DMS 273 (cell line): ENCODE measurements around the gene KRTCAP2.
"Not testable (repeated sequence)": the region's sequence is repeated elsewhere in the genome, so short reads cannot be mapped to it uniquely, and the experiment has no call there.

Experiments used
- DNase-seq: peaks from one replicate; lab custom pipeline; 2025; ENCODE audit not compliant: unreplicated experiment; lab: John Stamatoyannopoulos, UW

Gene KRTCAP2

GRCh38 chr1:155169541-155169940 lies 3.6 kb downstream of the KRTCAP2 start:
- DNase-seq: peak; percentile 41

DNA sequence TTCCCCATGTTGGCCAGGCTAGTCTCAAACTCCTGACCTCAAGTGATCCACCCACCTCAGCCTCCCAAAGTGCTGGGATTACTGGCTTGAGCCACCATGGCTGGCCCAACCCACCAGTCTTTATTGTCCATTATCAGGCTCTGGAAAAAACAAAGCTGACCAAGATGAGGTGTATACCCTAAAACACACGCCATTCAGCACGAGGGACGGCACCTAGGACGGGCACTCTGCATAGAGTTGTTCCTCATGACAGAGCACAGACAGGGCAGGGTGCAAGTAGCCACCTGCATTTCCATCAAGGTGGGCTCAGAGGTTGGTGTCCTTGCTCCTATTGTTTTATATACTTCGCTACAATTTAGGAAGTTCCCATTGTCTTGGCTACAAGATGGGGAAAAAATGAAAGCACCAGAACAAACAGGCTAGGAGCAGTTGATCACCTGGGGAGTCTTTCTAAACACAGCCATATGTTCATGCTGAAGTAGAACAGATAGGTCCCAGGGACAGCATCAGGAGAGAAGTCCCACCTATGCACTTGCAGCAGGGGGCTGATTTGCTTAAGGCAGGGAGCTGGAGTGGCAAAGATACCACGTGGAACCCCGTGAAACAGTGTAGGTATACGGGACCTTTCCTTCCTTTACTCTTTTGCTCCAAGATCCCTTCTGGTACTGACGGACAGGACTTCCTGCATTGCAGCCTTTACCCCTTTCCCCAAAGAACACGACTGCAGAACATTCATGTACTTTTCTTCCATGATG lies 4.5 kb downstream of the KRTCAP2 start:
- DNase-seq: no peak

- DNase-seq: not testable (repeated sequence)
Measured at GRCh38 chr1:155168105-155168445, 5.0 kb downstream of the KRTCAP2 start.

DNA sequence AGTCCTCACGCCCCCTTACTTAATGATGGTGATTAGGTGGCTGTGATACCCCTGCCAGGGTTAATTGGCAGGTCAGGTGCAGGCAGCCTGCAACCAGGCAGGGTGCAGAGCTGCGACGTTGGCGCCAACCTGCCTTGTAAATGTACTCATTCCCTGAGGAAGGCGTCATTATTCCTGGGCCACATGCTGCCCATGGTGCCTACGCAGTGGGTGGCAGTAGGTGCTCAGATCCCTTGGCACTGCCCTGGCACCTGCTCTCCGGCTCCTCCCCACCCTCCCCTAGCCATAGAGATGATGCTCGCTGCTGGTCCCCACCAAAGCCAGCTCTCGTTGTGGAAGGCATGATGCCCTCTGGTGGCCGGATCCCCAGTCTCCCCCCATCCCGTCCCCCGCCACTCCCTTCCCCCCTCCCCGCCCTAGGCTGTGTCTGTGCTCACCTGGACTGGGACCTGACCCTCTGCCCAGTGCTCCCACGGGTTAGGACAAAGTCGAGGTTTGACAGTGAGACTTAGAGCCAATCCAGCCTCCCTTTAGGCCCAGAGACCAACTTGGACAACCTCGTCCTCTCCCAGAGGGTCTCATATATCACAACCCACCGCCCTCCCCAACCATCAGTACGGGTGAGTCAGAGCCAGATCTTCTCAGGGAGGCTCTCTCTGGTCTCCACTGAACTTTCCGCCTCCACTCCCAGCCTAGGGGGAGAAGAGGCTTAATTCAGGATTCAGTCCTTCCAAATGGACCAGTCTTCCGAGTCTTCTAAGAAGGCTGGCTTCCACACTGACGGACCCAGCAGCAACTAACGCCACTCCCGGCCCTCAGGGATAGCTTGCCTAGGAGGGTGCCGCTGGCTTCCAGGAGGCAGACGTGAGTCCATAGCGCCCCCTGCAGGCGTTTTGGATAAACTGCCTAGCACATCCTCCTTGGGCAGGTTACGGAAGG lies 5.7 kb downstream of the KRTCAP2 start:
- DNase-seq: peak; percentile 95

DNA sequence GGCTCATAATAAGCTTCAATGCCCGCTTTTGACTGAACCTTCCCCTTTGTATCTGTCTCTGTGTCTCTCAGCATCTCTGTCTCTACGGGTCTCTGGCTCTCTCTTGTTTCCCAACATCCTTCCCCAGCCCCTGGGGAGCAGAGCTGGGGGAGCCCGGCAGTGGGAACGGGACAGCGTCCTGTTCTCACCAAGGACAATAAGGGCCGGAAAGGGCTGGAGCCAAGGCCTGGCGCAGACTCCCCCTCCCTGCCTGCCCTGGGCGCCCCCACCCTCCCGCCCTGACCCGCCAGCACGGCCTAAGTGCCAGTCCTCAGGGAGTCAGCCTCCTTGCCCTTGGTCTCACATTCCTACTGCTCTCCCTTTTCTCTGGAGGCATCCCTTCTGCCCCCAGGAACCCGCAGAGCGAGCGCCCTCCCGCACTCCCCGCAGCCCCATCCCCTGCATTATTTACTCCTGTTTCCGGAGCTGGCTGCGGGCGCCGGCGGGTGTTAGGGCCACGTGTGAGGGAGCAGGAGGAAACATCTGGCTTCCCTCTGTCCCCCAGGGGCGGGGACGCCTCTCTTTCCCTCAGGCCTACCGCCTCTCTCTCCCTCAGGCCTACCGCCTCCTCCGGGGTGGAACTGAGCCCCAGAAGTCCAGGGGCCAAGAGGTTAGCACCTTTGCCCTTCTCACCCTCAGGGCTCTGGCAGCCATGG lies 6.5 kb downstream of the KRTCAP2 start:
- no peak for DNase-seq

GRCh38 chr1:155166051-155166470 lies 7.0 kb downstream of the KRTCAP2 start:
- no peak for DNase-seq

GRCh38 chr1:155164625-155165024 lies 8.5 kb downstream of the KRTCAP2 start:
- not testable (repeated sequence) for DNase-seq

GRCh38 chr1:155163785-155164184 lies 9.3 kb downstream of the KRTCAP2 start:
- DNase-seq: not testable (repeated sequence)

DNA sequence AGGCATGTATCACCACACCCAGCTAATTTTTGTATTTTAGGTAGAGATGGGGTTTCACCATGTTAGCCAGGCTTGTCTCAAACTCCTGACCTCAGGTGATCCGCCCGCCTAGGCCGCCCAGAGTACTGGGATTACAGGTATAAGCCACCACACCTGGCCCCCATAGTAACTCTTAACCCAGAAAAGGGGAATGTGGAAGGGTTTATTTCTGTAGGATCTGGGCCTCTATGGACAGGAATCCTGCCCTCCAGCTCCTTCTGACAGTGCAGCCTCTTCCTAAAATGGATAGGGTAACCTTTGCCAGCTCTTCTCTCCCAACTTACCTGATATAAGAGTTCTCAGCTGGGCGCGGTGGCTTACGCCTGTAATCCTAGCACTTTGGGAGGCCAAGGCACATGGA lies 10.5 kb downstream of the KRTCAP2 start:
- not testable (repeated sequence) for DNase-seq

DNA sequence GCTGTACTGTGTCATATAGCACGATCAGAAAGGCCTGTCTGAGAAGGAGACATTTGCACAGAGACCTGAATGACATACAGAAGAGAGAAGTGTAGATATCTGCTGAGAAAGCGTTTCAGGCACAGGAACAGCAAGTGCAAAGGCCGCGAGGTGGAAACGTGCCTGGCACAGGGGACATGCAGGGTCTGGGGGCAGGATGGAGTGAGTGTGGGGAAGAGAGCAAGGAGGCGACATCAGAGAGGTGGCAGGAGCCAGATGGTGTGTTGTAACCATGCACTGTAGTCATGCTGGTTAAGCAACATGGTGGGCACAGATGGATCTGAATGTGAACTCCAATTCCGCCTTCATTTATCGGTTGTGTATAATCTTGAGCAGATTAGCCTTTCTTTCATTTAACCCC lies 13.0 kb downstream of the KRTCAP2 start:
- peak; percentile 39 for DNase-seq

DNA sequence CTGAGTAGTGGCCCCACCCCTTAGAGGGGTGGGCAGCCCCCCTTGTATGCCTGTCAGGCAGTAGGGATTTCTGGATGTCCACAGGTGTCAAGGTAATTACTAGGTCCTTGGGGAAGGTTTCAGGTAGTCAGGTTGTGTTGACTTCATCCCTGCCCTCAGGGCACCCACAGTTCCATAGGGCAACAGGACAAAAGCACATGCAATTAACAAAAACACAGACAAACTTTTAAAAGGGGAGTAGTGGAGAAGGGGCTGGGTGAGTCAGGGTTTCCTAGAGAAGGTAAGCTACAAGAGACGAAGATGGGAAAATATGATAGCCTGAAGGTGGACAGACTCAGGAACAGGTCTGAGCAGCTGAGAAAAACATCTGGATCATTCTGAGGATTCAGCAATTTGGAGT lies 14.1 kb downstream of the KRTCAP2 start:
- no peak for DNase-seq

DNA sequence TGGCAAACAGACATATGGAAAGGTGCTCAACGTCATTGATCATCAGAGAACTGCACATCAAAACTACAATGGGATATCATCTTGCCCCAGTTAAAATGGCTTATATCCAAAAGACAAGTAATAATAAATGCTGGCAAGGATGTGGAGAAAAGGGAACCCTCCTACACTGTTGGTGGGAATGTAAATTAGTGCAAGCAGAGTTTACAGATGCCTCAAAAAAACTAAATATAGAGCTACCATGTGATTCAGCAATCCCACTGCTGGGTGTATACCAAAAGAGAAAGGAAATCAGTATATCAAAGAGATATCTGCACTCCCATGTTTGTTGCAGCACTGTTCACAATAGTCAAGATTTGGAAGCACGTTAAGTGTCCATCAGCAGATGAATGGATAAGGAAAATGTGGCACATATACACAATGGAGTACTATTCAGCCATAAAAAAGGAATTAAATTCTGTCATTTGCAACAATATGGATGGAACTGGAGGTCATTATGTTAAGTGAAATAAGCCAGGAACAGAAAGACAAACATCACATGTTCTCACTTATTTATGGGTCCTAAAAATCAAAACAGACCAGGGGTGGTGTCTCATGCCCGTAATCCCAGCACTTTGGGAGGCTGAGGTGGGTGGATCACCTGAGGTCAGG lies 17.0 kb downstream of the KRTCAP2 start:
- DNase-seq: not testable (repeated sequence)

DNA sequence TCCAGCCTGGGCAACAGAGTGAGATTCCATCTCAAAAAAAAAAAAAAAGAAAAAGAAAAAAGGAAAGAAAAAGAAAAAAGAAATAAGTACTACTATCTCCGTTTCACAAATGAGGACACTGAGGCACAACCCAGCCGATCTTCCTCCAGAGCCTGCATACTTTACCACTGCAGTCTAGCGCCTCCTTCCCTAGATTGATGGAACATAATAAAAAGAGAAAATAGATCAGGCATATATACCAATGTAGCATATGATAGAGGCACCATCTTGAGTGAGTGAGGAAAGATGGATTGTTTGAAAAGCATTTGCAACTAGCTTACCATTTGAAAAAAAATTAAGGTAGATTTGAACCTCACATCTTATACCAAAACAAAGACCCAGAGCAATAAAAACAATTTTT lies 27.6 kb downstream of the KRTCAP2 start:
- DNase-seq: no peak

DNA sequence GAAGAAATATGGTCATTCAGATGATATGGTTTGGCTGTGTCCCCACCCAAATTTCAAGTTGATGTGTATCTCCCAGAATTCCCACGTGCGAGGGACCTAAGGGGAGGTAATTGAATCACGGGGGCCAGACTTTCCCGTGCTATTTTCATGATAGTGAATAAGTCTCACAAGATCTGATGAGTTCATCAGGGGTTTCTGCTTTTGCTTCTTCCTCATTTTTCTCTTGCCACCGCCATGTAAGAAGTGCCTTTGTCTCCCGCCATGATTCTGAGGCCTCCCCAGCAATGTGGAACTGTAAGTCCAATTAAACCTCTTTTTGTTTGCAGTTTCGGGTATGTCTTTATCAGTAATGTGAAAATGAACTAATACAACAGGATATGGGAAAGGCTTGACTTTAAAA lies 31.4 kb downstream of the KRTCAP2 start:
- DNase-seq: no peak

DNA sequence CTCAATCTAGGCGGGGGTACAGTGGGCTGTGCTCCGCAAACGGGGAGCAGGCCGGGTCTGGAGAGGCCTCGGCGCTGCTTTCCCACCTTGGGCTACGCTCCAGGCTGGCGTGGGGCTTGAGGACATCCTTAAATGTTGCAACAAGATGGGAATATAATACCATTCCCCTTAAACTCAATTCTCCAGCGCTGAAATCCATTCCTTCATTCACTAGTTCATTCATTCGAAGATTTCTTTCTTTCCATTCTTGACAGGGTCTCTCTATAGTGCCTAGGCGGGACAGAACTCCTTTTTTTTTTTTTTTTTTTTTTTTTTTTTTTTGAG lies 32.5 kb downstream of the KRTCAP2 start:
- DNase-seq: no peak

DNA sequence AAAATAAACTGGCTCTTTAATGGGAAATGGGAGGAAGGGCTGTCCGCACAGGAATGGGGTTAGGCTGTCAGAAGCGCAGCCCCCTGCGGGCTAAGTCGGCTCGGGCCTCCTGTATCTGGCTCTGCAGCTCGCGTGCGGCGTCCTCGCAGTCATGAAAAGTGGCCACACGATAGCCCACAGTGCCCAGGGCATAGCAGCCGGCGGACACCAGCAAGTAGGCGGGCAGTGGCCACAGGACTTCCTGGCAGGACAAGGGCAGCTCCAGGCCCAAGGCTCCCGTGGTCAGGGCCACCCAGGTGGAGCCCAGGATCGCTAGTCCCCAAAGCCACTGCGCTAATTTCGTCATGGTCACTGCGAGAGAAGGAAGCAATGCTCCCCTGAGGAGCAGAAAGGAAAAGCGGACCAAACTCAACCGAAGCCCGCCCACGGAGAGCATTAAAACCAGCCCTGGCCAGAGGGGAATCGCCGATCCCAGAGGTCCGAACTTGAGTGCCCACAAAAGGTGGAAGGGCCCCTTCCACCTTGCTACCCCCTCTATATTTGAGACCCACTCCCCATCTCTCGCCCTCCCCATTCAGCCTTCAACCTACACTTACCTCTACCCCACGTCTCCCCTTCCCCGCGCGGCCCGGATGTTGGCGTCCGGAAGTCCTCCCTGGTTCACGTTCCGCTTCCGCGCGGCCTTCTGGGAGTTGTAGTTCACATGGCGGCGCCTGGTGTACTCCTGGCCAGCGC lies 33.0 kb downstream of the KRTCAP2 start, which contains the start of gene DPM3:
Gene DPM3 (minus strand): TSS at position 637 of the 735 bp plus-strand sequence. CDS start 291 bp downstream, at position 346.
- DNase-seq: peak; percentile 96

- no peak for DNase-seq
Measured at GRCh38 chr1:155137154-155137949, 35.8 kb downstream of the KRTCAP2 start.

DNA sequence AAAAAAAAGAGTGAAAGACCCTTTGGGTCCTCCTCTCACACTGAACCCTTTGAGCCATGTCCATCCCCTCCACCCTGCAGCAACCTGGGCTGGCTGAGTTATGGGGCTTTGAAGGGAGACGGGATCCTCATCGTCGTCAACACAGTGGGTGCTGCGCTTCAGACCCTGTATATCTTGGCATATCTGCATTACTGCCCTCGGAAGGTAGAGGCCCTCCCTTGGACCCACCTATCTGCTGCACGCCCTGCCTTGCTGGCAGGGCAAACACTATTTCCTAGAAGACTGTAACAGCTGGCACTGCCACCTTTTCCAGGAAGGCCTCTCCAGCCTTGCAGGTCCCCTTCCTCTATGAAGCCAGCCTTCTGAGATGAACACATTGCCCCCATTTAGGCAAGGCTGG lies 36.4 kb downstream of the KRTCAP2 start:
- peak; percentile 47 for DNase-seq

DNA sequence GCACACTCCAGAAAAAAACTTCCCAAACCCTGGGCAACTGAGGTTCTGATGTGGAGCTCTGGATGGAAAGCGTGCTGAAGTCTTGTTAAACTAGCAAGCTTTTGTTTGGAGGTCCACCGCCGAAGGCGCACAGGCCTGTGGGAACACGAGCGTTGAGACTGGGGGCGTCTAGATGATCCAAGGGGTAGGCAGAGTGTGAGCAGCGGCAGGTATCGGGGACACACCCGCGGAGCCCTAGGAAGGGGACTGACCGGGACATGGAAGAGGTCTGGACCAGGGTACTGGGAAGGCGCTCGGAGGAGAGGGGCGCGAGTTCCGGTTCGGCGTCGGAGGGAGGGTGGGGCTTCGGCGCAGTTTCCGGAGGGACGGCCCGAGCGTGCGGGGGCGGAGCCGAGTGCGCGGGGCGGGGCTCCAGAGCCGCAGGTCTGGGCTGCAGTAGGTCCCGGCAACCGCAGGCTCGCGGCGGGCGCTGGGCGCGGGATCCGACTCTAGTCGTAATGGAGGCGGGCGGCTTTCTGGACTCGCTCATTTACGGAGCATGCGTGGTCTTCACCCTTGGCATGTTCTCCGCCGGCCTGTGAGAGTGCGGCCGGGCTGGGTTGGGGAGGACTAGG lies 37.6 kb downstream of the KRTCAP2 start, which contains the start of gene SLC50A1:
Gene SLC50A1 (plus strand): TSS at position 438 of the 614 bp plus-strand sequence. CDS start 60 bp downstream, at position 498.
- DNase-seq: peak; percentile 98
